Kidney capillary endothelial cell (primary cell): ENCODE measurements around the gene TMEM60.

Experiments
- DNase-seq: peaks from one replicate; pipeline ENCODE4 v3.0.0-alpha.2; 2018; ENCODE audit warnings: low spot score

Gene TMEM60

DNA sequence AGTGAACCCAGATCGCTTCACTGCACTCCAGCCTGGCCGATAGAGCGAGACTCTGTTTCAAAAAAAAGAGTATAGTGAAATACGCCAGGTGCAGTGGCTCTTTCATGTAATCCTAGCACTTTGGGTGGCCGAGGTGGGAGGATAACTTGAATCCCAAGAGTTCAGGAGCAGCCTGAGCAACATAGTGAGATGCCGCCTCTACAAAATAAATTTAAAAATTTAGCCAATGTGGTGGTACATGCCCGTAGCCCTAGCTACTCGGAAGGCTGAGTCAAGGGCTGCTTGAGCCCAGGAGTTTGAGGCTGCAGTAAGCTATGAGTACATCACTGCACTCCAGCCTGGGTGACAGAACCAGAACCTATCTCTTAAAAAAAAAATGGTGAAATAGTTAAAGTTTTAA is 27.9 kb downstream of the TMEM60 start:
- no peak for DNase-seq

- no peak for DNase-seq
Observed at GRCh38 chr7:77766801-77767605, 31.2 kb downstream of the TMEM60 start.

GRCh38 chr7:77765906-77766800 is 32.1 kb downstream of the TMEM60 start:
- no peak for DNase-seq

- no peak for DNase-seq
Observed at GRCh38 chr7:77765481-77765880, 32.8 kb downstream of the TMEM60 start.

- no peak for DNase-seq
Observed at GRCh38 chr7:77760809-77761453, 37.3 kb downstream of the TMEM60 start.

GRCh38 chr7:77759294-77759889 is 38.8 kb downstream of the TMEM60 start:
- peak; percentile 71 for DNase-seq

- no peak for DNase-seq
Observed at GRCh38 chr7:77757589-77757988, 40.6 kb downstream of the TMEM60 start.

DNA sequence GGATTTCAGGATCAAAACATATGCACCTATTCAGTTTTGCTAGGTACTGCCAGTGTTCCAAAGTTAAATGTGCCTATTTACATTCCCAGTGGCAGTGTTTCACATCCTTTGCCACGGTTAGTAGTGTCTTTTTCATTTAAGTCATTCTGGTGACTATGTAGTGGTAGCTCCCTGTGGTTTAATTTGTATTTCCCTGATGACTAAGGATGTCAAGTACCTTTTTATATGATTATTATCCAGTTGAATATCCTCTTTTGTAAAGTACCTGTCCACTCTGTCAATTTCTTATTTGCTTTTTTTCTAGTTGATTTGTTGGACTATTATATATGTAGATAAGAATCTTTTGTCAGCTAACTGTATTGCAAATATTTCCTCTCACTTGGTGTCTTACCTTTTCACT is 45.1 kb downstream of the TMEM60 start:
- DNase-seq: no peak

- no peak for DNase-seq
Observed at GRCh38 chr7:77752016-77752415, 46.2 kb downstream of the TMEM60 start.

GRCh38 chr7:77747718-77748117 is 50.5 kb downstream of the TMEM60 start:
- no peak for DNase-seq

- no peak for DNase-seq
Observed at GRCh38 chr7:77747178-77747577, 51.1 kb downstream of the TMEM60 start.

- no peak for DNase-seq
Observed at GRCh38 chr7:77746824-77747165, 51.4 kb downstream of the TMEM60 start.

DNA sequence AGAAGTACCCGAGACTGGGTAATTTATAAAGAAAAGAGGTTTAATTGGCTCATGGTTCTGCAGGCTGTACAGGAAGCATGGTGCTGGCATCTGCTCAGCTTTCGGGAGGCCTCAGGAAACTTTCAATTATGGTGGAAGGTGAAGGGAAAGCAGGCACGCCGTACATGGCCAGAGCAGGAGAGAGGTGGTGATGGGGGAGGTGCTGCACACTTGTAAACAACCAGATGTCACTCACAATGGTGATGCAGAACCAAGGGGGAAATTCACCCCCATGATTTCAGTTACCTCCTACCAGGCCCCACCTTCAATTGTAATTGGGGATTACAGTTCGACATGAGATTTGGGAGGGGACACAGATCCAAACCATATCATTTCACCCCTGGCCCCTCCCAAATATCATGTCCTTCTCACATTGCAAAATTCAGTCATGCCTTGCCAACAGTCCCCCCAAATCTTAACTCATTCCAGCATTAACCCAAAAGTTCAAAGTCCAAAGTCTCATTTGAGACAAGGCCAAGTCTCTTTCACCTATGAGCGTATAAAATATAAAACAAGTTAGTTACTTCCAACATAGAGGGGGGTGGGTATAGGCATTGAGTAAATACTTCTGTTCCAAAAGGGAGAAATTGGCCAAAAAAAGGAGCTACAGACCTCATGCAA is 51.9 kb downstream of the TMEM60 start:
- DNase-seq: no peak

DNA sequence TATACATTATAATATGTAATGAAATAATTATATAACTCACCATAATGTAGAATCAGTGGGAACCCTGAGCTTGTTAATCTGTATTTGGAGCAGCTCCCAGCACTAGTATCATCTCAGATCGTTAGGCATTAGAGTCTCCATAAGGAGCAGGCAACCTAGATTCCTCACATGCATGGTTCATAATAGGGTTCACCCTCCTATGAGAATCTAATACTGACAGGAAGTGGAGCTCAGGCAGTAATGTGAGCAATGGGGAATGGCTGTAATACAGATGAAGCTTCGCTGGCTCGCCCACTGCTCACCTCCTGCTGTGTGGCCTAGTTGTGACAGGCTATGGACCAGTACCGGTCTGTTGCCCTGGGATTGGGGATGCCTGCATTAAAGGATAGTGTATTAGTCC is 52.5 kb downstream of the TMEM60 start:
- DNase-seq: no peak
